Brain microvascular endothelial cell (primary cell): Measurements from ENCODE around the gene PLCB2.

Experiments
- DNase-seq: peaks from one replicate; pipeline ENCODE4 v3.0.0-alpha.2; 2020
- H3K27ac ChIP-seq: fragments of 250-450 bp; sonication (Bioruptor Pico); 2 replicates; pipeline ENCODE4 v1.5.1; 2020; ENCODE audit warnings: mild to moderate bottlenecking, moderate library complexity
- H3K27me3 ChIP-seq: fragments of 250-450 bp; sonication (Bioruptor Pico); replicated peaks from 2 replicates; pipeline ENCODE4 v1.5.1; 2020; ENCODE audit warnings: mild to moderate bottlenecking
- H3K36me3 ChIP-seq: fragments of 250-450 bp; sonication (Bioruptor Pico); replicated peaks from 2 replicates; pipeline ENCODE4 v1.5.1; 2020; ENCODE audit warnings: mild to moderate bottlenecking
- H3K4me3 ChIP-seq: 2 replicates; pipeline ENCODE4 v1.5.1; 2011; ENCODE audit warnings: low read depth, mild to moderate bottlenecking, control low read depth, low read length, moderate library complexity
- in situ Hi-C: cut with HindIII; loops from 2 replicates; pipeline ENCODE4 v1.10.0; 2017; ENCODE audit warnings: low sequenced_read_pairs, low pct_ligation_motif_present
- TF ChIP-seq, protein P1 (sequence below): IDR thresholded peaks from 2 replicates; pipeline ENCODE4 v1.5.1; 2011; ENCODE audit warnings: low read depth, mild to moderate bottlenecking, moderate library complexity, low read length, control low read depth, inconsistent platforms; ENCODE audit errors: missing control alignments

PLCB2 gene

DNA sequence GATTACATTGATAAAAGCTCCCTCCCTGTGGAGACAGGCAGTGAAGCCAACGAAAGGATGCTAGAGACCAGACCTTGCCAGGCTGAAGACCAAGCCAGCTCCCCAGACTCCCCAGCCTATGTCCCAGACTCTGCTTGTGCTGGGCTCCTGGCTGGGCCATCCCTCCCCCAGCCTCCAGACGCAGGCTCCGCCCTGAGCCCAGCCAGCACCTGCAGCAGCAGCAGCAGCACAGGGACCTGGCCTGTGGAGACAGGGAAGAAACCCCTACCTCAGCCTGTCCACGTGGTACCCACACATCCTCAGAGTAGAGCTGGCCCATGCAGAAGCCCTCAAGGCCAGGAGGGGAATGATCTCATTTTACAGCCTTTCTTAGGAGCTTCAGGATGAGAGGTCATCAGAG is 38.1 kb downstream of the PLCB2 start:
- no peak for DNase-seq
- Histone ChIP-seq H3K4me3 (no peak overlapping the region), H3K27me3 (no peaks in the 10 kb centered on the region), H3K36me3 (no peaks in the 10 kb centered on the region), H3K27ac (no peak overlapping the region)
- TF ChIP-seq, protein P1, sequence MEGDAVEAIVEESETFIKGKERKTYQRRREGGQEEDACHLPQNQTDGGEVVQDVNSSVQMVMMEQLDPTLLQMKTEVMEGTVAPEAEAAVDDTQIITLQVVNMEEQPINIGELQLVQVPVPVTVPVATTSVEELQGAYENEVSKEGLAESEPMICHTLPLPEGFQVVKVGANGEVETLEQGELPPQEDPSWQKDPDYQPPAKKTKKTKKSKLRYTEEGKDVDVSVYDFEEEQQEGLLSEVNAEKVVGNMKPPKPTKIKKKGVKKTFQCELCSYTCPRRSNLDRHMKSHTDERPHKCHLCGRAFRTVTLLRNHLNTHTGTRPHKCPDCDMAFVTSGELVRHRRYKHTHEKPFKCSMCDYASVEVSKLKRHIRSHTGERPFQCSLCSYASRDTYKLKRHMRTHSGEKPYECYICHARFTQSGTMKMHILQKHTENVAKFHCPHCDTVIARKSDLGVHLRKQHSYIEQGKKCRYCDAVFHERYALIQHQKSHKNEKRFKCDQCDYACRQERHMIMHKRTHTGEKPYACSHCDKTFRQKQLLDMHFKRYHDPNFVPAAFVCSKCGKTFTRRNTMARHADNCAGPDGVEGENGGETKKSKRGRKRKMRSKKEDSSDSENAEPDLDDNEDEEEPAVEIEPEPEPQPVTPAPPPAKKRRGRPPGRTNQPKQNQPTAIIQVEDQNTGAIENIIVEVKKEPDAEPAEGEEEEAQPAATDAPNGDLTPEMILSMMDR: no peak
- in situ Hi-C loops: loop anchor here (5.0 kb wide), 1 partner anchor 42 kb away; no protein-coding TSS in a partner anchor

DNA sequence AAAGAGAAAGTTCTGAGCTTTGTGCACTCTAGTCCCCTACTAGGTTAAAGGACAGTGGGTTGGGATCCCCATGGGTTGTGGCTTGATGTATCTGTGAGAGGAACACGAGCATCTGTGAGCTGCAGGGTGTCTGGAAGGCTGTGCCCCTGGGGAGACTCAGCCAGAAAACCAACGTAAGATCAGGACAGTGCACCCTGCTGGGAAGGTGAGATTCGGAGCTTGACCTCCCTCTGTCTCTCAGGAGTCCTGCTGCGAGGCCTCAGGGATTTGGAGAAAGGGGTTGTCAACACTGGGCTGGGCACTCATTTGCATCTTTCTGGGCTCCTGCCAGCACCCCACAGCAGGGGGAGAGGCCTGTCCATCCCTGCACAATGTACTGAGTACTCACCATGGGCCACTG is 40.1 kb downstream of the PLCB2 start:
- in situ Hi-C loops: no loop called here
- TF ChIP-seq, protein P1: no peak
- H3K27me3 ChIP-seq: no peaks in the 10 kb centered on the region
- H3K27ac ChIP-seq: no peak overlapping the region
- DNase-seq: no peak
- no peaks in the 10 kb centered on the region for H3K36me3 ChIP-seq
- no peak overlapping the region for H3K4me3 ChIP-seq

DNA sequence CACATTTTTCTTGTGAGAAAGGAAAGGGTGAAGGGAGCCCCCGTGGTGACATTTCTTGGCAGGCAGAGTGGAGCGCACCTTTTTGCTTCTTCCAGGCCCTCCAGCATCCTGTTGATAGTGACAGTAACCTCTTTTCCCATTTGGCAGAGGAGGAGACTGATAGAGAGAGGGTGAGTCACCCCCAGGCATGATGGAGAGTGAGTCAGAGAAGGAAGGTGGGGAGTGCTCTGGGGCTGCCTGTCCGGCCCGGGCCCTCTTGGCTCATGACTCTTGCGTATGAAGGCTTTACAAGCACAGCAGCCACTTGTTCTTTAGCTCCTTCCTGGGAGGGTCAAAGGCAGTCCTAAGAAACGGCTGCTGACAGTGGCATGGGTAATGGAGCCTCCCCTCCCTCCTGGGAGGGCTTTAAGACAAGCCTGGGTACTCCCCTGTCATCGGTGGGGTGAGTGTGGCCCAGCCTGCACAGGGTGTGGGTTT is 40.9 kb downstream of the PLCB2 start:
- TF ChIP-seq, protein P1: no peak
- DNase-seq: peak; percentile 96
- no peak overlapping the region for H3K4me3 ChIP-seq
- H3K27me3 ChIP-seq: no peaks in the 10 kb centered on the region
- H3K27ac ChIP-seq: peak overlapping the region; percentile 57
- no peaks in the 10 kb centered on the region for H3K36me3 ChIP-seq
- in situ Hi-C loops: no loop called here

DNA sequence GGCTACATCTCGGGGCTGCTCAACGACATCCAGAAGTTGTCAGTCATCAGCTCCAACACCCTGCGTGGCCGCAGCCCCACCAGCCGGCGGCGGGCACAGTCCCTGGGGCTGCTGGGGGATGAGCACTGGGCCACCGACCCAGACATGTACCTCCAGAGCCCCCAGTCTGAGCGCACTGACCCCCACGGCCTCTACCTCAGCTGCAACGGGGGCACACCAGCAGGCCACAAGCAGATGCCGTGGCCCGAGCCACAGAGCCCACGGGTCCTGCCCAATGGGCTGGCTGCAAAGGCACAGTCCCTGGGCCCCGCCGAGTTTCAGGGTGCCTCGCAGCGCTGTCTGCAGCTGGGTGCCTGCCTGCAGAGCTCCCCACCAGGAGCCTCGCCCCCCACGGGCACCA is 41.9 kb downstream of the PLCB2 start:
- no peaks in the 10 kb centered on the region for H3K27me3 ChIP-seq
- DNase-seq: no peak
- no peak overlapping the region for H3K27ac ChIP-seq
- in situ Hi-C loops: no loop called here
- no peaks in the 10 kb centered on the region for H3K36me3 ChIP-seq
- H3K4me3 ChIP-seq: no peak overlapping the region
- TF ChIP-seq, protein P1: no peak

DNA sequence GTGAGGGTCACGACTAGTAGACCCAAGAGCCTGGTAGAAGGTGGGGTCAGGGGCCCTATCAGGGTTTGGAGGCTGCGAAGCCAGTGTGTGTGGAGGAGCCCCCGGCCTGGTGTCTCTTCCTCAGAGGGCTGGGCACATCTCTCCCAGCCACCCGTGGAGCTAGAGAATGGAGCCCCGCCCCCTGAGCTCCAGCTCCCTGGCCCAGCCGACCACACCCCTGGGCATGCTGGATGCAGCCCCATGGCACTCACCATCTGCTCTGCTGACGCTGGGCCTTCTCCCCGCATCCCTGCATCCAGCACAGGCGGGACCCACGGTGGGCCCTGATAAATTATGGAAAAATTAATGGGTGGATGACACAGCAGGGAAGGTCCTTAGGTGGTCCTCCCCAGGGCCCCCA is 42.4 kb downstream of the PLCB2 start:
- TF ChIP-seq, protein P1: no peak
- no peak overlapping the region for H3K4me3 ChIP-seq
- no peaks in the 10 kb centered on the region for H3K36me3 ChIP-seq
- in situ Hi-C loops: no loop called here
- no peaks in the 10 kb centered on the region for H3K27me3 ChIP-seq
- no peak overlapping the region for H3K27ac ChIP-seq
- no peak for DNase-seq
